HepG2 (cell line): ENCODE data around the gene ADCY1. TPM values are rescaled to one million over a fixed set of nuclear protein-coding genes. Genes with fewer than 3 reads are reported as not detected.
A peak's percentile ranks its signal among the peaks of the same experiment; 100 is the strongest.

Source experiments
- AHDC1 ChIP-seq: sonication (generic); formaldehyde crosslinking; IDR thresholded peaks from 2 replicates; pipeline ENCODE4 v1.5.1; 2020; ENCODE audit warnings: mild to moderate bottlenecking, missing genetic modification reagents, borderline replicate concordance
- BORCS8-MEF2B ChIP-seq: sonication (generic); formaldehyde crosslinking; IDR thresholded peaks from 2 replicates; pipeline ENCODE4 v1.8.0; 2022; ENCODE audit warnings: mild to moderate bottlenecking, missing genetic modification reagents
- CEBPB ChIP-seq: IDR thresholded peaks from 2 replicates; pipeline ENCODE4 v1.6.1; 2011; ENCODE audit warnings: low read depth, low read length, improper control_type of control experiment, borderline replicate concordance
- E2F1 ChIP-seq: sonication (generic); formaldehyde crosslinking; IDR thresholded peaks from 2 replicates; pipeline ENCODE4 v1.5.0; 2020; ENCODE audit warnings: missing genetic modification reagents
- FIP1L1 ChIP-seq: fragments of 200-400 bp; formaldehyde crosslinking; IDR thresholded peaks from 2 replicates; pipeline ENCODE4 v1.6.1; 2018; ENCODE audit warnings: low read depth, mild to moderate bottlenecking, low read length, moderate library complexity, borderline replicate concordance; ENCODE audit not compliant: insufficient read depth
- GLI4 ChIP-seq: sonication (generic); formaldehyde crosslinking; IDR thresholded peaks from 2 replicates; pipeline ENCODE4 v1.5.1; 2020; ENCODE audit warnings: missing genetic modification reagents, mild to moderate bottlenecking, moderate library complexity, borderline replicate concordance
- IKZF1 ChIP-seq: fragments of 450-650 bp; IDR thresholded peaks from 2 replicates; pipeline ENCODE4 v1.7.1; 2016
- KLF15 ChIP-seq: sonication (generic); formaldehyde crosslinking; IDR thresholded peaks from 2 replicates; pipeline ENCODE4 v1.8.1; 2023; ENCODE audit warnings: borderline replicate concordance, mild to moderate bottlenecking, inconsistent platforms, missing genetic modification reagents, mixed read lengths
- MXI1 ChIP-seq: IDR thresholded peaks from 3 replicates; pipeline ENCODE4 v1.6.1; 2012; ENCODE audit warnings: low read depth, low read length, inconsistent platforms, borderline replicate concordance
- NFYB ChIP-seq: sonication (generic); formaldehyde crosslinking; IDR thresholded peaks from 2 replicates; pipeline ENCODE4 v1.4.0; 2020; ENCODE audit warnings: missing genetic modification reagents
- NFYC ChIP-seq: IDR thresholded peaks from 2 replicates; pipeline ENCODE4 v1.6.1; 2016; ENCODE audit warnings: missing genetic modification reagents, missing compliant biosample characterization
- POLR2AphosphoS2 ChIP-seq: IDR thresholded peaks from 2 replicates; pipeline ENCODE4 v1.6.1; 2011; ENCODE audit warnings: low read depth, low read length, improper control_type of control experiment
- RARG ChIP-seq: sonication (generic); formaldehyde crosslinking; IDR thresholded peaks from 2 replicates; pipeline ENCODE4 v1.4.0; 2020; ENCODE audit warnings: low read depth, mild to moderate bottlenecking, missing genetic modification reagents
- ZFP1 ChIP-seq: IDR thresholded peaks from 2 replicates; pipeline ENCODE4 v1.6.1; 2016
- ZNF276 ChIP-seq: sonication (generic); formaldehyde crosslinking; IDR thresholded peaks from 2 replicates; pipeline ENCODE4 v1.4.0; 2020; ENCODE audit warnings: mild to moderate bottlenecking, low read depth, missing genetic modification reagents
- ZNF335 ChIP-seq: sonication (generic); formaldehyde crosslinking; IDR thresholded peaks from 2 replicates; pipeline ENCODE4 v1.4.0; 2020; ENCODE audit warnings: missing genetic modification reagents
- ZNF552 ChIP-seq: sonication (generic); formaldehyde crosslinking; IDR thresholded peaks from 2 replicates; pipeline ENCODE4 v1.9.0; 2022; ENCODE audit warnings: missing genetic modification reagents, mild to moderate bottlenecking, borderline replicate concordance
- ZNF746 ChIP-seq: sonication (generic); formaldehyde crosslinking; IDR thresholded peaks from 2 replicates; pipeline ENCODE4 v1.8.0; 2022; ENCODE audit warnings: mild to moderate bottlenecking, missing genetic modification reagents
- ZSCAN20 ChIP-seq: sonication (generic); formaldehyde crosslinking; IDR thresholded peaks from 2 replicates; pipeline ENCODE4 v1.4.0; 2020; ENCODE audit warnings: missing genetic modification reagents, mild to moderate bottlenecking, borderline replicate concordance
- polyA plus RNA-seq, 8 experiments: library from polyadenylated mRNA; depleted of rRNA in 3 of 8; stranded (reverse) in 7 of 8; unstranded in 1 of 8; fragments of >200 nt; fragmentation: Illumina TruSeq in 4 of 8; extraction: Trizol in 4 of 8; gene quantifications; 2 replicates each; pipeline versions ENCODE4 v1.2.1 to v1.2.3, GENCODE V29; 2011 to 2016; ENCODE audit warnings: low read depth in 4 of 8, missing spikeins in 1 of 8, mixed read lengths in 1 of 8; ENCODE audit not compliant: insufficient read depth in 1 of 8
- total RNA-seq, 5 experiments: library from RNA; depleted of rRNA; stranded (reverse); fragments of >200 nt; fragmentation: Illumina TruSeq; extraction: Trizol; gene quantifications; 2 replicates each; pipeline ENCODE4 v1.2.3, GENCODE V29; 2016; ENCODE audit warnings: low read depth in 1 of 5
- TF ChIP-seq, protein P1 (sequence below): sonication (generic); formaldehyde crosslinking; IDR thresholded peaks from 2 replicates; pipeline ENCODE4 v1.5.1; 2020; ENCODE audit warnings: mild to moderate bottlenecking, missing genetic modification reagents, moderate library complexity

ADCY1 gene
- total and polyA plus RNA-seq, 2 of the 13 experiments (the other 11 are each of a cell fraction or from before 2014, with no cell fraction given), result 0.80 to 1.2 TPM

DNA sequence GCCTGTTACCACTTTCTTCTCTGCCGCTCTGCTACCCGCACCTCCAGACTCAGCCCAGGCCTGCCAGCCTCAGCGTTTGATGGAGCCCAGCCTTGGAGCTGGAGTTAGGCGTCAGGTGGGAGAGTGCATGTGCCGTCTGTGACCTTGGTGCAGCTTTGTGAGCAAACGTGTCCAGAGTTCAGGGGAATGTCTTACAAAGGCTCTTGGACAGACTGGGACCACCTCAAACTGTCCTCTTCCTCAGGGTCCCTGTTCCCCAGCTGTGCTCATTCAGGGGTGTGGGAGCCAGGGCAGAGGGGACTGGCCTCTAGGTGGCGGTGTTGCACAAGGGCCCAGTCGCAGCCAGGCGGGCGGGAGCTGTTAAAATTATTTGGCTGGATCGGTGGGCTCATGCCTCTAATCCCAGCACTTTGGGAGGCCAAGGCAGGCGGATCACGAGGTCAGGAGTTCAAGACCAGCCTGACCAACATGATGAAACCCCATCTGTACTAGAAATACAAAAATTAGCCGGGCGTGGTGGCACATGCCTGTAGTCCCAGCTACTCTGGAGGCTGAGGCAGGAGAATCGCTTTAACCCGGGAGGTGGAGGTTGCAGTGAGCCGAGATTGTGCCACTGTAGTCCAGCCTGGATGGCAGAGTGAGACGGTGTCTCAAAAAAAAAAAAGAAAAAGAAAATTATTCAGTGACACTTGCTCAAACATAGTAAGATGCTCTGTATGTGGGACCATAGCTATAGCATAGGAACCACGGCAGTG, 89.2 kb downstream of the ADCY1 start (continued):
- TF ChIP-seq, protein P1, sequence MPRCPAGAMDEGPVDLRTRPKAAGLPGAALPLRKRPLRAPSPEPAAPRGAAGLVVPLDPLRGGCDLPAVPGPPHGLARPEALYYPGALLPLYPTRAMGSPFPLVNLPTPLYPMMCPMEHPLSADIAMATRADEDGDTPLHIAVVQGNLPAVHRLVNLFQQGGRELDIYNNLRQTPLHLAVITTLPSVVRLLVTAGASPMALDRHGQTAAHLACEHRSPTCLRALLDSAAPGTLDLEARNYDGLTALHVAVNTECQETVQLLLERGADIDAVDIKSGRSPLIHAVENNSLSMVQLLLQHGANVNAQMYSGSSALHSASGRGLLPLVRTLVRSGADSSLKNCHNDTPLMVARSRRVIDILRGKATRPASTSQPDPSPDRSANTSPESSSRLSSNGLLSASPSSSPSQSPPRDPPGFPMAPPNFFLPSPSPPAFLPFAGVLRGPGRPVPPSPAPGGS (CRISPR knock-in tag), result 0 out of 2 replicates have a peak, but pooled peaks have one; percentile 25
- TF ChIP-seq ZFP1 (CRISPR knock-in tag), result no peak
- no peak for TF ChIP-seq NFYB
- TF ChIP-seq ZNF276 (CRISPR knock-in tag), result no peak
- TF ChIP-seq FIP1L1, result no peak
- no peak for TF ChIP-seq GLI4 (CRISPR knock-in tag)
- no peak for TF ChIP-seq ZSCAN20
- no peak for TF ChIP-seq CEBPB
- no peak for TF ChIP-seq POLR2AphosphoS2
- 0 out of 2 replicates have a peak, but pooled peaks have one; percentile 27 for TF ChIP-seq BORCS8-MEF2B
- no peak for TF ChIP-seq AHDC1 (CRISPR knock-in tag)
- no peak for TF ChIP-seq ZNF746 (CRISPR knock-in tag)
- TF ChIP-seq IKZF1, result no peak
- TF ChIP-seq ZNF552 (CRISPR knock-in tag), result no peak
- no peak for TF ChIP-seq ZNF335
- TF ChIP-seq MXI1, result no peak
- no peak for TF ChIP-seq E2F1 (CRISPR knock-in tag)
- no peak for TF ChIP-seq NFYC (CRISPR knock-in tag)
- no peak for TF ChIP-seq RARG (CRISPR knock-in tag)
- TF ChIP-seq KLF15 (CRISPR knock-in tag), result no peak
